ENCODE measurements around the gene GPR160. TPM values are rescaled to one million over a fixed set of nuclear protein-coding genes. Genes with fewer than 3 reads are reported as not detected.
A peak's percentile ranks its signal among the peaks of the same experiment; 100 is the strongest.

The GPR160 gene, protein sequence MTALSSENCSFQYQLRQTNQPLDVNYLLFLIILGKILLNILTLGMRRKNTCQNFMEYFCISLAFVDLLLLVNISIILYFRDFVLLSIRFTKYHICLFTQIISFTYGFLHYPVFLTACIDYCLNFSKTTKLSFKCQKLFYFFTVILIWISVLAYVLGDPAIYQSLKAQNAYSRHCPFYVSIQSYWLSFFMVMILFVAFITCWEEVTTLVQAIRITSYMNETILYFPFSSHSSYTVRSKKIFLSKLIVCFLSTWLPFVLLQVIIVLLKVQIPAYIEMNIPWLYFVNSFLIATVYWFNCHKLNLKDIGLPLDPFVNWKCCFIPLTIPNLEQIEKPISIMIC
- 7.3 TPM for total RNA-seq

DNA sequence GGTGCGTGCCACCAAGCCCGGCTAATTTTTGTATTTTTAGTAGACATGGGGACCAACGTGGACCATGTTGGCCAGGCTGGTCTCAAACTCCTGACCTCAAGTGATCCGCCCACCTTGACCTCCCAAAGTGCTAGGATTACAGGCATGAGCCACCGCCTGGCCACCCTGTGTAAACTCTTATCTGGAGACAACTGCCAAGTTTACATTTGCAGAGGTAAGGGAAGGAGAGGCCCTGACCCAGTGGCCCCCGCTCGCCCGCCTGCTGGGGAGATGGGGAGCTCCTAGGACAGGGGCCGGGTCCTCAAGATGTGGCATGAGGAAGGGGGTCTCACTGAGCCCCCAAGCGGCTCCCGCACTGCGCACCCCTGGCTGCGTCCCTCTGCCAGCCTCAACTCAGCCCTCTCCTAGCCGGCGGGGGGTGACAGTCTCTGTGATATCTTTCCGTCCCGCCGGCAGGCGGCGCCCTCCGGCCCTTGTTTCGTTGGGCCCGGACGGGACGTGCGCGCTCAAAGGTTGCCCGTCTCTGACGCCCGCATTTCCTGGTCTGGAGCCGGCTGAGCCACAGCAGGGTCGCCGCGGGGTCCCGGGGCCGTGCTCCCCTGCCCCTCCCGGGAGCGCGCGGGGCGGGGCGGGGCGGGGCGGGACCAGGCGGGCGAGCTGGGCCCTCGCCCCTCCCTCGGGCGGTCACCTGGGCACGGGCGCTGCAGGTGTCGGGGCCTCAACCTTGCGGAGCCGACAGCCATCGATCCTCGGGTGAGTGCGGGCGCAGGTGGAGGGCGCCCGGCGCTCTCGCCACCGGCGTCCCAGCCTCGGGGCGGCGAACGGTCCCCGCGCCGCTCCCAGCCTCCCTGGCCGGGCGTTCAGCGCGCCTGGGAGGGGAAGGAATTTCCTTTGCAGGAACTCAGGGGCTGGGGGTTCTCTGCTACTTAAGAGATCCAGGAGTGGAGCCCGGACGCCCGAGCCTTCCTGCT is at the start of gene GPR160:
Gene GPR160 (plus strand): TSS at position 533 of the 971 bp plus-strand sequence. CDS start 45,978 bp downstream, outside the sequence.
- peaks cover 4 to 5% of the 10 kb centered on the region in 2 donors for H3K4me1 ChIP-seq
- no peaks in the 10 kb centered on the region for H3K9me3 ChIP-seq
- H3K27ac ChIP-seq, result no peak within 1 kb of the TSS
- peak in 1 of 2 donors; percentile 70 for DNase-seq (ENCODE audit: low spot score in 2 of 2)
- H3K4me3 ChIP-seq, result peak within 1 kb of the TSS; percentile 59 to 74
- H3K27me3 ChIP-seq, result peaks cover 6% of the 10 kb centered on the region
- TF ChIP-seq, protein P1, sequence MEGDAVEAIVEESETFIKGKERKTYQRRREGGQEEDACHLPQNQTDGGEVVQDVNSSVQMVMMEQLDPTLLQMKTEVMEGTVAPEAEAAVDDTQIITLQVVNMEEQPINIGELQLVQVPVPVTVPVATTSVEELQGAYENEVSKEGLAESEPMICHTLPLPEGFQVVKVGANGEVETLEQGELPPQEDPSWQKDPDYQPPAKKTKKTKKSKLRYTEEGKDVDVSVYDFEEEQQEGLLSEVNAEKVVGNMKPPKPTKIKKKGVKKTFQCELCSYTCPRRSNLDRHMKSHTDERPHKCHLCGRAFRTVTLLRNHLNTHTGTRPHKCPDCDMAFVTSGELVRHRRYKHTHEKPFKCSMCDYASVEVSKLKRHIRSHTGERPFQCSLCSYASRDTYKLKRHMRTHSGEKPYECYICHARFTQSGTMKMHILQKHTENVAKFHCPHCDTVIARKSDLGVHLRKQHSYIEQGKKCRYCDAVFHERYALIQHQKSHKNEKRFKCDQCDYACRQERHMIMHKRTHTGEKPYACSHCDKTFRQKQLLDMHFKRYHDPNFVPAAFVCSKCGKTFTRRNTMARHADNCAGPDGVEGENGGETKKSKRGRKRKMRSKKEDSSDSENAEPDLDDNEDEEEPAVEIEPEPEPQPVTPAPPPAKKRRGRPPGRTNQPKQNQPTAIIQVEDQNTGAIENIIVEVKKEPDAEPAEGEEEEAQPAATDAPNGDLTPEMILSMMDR (IDR thresholded peaks at IDR 0.05), result peak; percentile 27 to 48 (median 38)
- intact Hi-C loops (cut with DNase I), result no loop called here
- no peaks in the 10 kb centered on the region for H3K36me3 ChIP-seq

DNA sequence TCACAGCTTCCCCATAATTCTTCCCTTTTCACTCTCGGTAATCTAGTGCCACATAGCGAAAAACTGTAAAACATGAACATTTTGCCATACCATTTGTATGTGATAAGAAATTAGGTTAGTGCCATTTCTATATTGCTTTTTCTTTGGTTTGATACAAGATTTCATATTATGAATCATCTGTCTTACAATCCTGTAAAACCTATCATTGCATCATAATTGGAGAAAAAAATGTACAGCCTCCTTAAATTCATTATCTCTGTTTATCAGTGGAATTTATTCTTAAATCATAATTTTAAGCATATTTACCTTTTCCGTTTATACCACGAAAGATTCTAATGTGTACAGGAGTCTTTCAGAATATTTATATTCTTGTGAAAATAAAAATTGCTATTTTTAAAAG is 47.4 kb upstream of the GPR160 start:
- Histone ChIP-seq H3K4me1 (no peaks in the 10 kb centered on the region), H3K9me3 (no peaks in the 10 kb centered on the region), H3K36me3 (peaks cover 48 to 69% of the 10 kb centered on the region in 2 donors), H3K27ac (no peak overlapping the region), H3K4me3 (no peak overlapping the region), H3K27me3 (no peaks in the 10 kb centered on the region)
- no peak for DNase-seq (ENCODE audit: low spot score in 2 of 2)
- TF ChIP-seq, protein P1 (IDR thresholded peaks at IDR 0.05), result no peak
- intact Hi-C loops (cut with DNase I), result no loop called here

DNA sequence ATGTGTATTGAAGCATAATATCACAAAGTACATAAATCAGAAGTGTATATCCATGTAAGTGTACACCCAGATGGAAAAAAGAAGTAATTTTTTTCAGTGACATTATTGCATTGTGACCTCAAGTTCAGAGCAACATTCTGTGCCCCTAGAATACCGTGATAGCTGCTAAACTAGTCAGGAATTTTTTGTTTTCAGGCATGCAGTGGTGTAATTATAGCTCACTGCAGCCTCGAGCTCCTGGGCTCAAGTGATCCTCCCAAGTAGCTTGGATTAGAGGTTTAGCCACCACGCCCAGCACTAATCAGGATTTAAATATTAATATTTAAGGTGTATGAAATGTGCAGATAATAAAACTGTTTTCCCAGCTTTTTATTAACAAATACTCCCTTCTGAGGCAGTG is 45.6 kb upstream of the GPR160 start:
- H3K4me3 ChIP-seq, result no peak overlapping the region
- DNase-seq (ENCODE audit: low spot score in 2 of 2), result no peak
- no peaks in the 10 kb centered on the region for H3K27me3 ChIP-seq
- intact Hi-C loops (cut with DNase I), result no loop called here
- no peaks in the 10 kb centered on the region for H3K9me3 ChIP-seq
- H3K4me1 ChIP-seq, result no peaks in the 10 kb centered on the region
- H3K36me3 ChIP-seq, result peaks cover 32 to 67% of the 10 kb centered on the region in 2 donors
- TF ChIP-seq, protein P1 (IDR thresholded peaks at IDR 0.05), result no peak
- H3K27ac ChIP-seq, result no peak overlapping the region

DNA sequence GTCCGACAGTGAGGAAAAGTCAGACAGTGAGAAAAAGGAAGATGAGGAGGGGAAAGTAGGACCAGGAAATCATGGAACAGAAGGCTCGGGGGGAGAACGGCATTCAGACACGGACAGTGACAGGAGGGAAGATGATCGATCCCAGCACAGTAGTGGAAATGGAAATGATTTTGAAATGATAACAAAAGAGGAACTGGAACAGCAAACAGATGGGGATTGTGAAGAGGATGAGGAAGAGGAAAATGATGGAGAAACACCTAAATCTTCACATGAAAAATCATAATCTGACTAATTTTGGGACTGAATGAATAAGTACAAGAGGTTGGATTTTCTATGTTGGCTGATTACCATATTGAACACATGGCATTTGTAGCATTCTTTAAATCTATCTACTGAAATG is 45.0 kb upstream of the GPR160 start:
- no peaks in the 10 kb centered on the region for H3K4me1 ChIP-seq
- no peak overlapping the region for H3K27ac ChIP-seq
- H3K9me3 ChIP-seq, result no peaks in the 10 kb centered on the region
- no peak for DNase-seq (ENCODE audit: low spot score in 2 of 2)
- no peak overlapping the region for H3K4me3 ChIP-seq
- no peaks in the 10 kb centered on the region for H3K27me3 ChIP-seq
- intact Hi-C loops (cut with DNase I), result no loop called here
- TF ChIP-seq, protein P1 (IDR thresholded peaks at IDR 0.05), result no peak
- peaks cover 27 to 61% of the 10 kb centered on the region in 2 donors for H3K36me3 ChIP-seq

DNA sequence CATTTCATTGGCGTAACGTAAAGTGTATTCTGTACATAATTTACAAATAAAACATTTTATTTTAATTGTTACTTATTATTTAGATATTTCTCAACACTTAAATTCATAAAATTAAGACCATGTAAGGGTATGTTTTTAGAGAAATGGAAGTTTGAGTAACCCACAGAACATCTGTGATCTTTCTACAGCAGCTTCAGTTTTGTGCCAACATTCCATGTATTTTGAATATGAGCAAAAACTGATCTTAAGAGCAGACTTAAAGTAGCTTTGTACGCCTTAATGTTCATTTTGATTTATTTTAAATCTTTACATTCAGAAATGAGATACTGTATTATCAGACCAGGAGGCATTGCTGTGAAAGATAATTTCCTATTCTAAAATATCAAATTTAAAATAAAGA is 44.0 kb upstream of the GPR160 start:
- peaks cover 25 to 51% of the 10 kb centered on the region in 2 donors for H3K36me3 ChIP-seq

More for the DNA sequence above, 44.0 kb upstream of the GPR160 start:
- Histone ChIP-seq H3K4me1 (no peaks in the 10 kb centered on the region), H3K9me3 (no peaks in the 10 kb centered on the region), H3K27me3 (no peaks in the 10 kb centered on the region), H3K27ac (no peak overlapping the region), H3K4me3 (no peak overlapping the region)
- TF ChIP-seq, protein P1 (IDR thresholded peaks at IDR 0.05), result no peak
- intact Hi-C loops (cut with DNase I), result no loop called here
- no peak for DNase-seq (ENCODE audit: low spot score in 2 of 2)
